ENCODE measurements around the gene EPS8L1.

The EPS8L1 gene

DNA sequence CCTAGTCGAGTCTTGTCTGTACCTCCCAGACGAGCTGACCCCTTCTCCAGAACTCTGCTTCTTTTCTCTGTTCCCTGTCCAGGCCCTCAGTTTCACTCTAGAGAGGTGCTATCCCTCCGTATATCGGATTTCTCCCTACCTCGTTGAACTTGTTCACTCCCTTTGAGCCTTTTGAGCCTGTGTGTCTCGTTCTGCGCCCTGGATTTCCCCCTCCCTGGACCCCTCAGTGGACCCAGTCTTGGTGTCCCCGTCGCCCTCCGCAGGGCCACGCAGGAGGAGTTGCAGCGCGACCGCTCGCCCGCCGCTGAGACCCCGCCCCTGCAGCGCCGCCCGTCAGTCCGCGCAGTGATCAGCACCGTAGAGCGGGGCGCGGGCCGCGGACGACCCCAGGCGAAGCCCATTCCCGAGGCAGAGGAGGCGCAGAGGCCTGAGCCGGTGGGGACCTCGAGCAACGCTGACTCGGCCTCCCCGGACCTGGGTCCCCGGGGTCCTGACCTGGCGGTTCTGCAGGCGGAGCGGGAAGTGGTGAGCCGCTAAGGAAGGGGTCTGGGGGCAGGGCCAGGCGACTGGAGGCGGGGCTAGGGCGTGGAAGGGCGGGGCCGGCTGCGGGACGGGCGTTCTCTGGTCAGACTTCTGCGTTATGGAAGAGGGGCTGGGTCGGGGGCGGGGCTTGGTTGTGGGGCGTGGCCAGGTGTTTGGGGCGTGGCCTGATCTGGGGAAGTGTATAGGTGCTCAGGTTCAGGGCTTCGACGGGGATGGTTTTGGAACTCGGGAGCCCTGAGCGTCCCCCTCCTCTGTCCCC, 5.5 kb downstream of the EPS8L1 start:
- DNase-seq: peak; percentile 68

- no peak for DNase-seq
These were observed 6.0 kb downstream of the EPS8L1 start for GRCh38 chr19:55081770-55082019.

- no peak for DNase-seq
These were observed 6.6 kb downstream of the EPS8L1 start for GRCh38 chr19:55082020-55082851.

GRCh38 chr19:55083004-55083850, 7.6 kb downstream of the EPS8L1 start:
- DNase-seq: no peak

DNA sequence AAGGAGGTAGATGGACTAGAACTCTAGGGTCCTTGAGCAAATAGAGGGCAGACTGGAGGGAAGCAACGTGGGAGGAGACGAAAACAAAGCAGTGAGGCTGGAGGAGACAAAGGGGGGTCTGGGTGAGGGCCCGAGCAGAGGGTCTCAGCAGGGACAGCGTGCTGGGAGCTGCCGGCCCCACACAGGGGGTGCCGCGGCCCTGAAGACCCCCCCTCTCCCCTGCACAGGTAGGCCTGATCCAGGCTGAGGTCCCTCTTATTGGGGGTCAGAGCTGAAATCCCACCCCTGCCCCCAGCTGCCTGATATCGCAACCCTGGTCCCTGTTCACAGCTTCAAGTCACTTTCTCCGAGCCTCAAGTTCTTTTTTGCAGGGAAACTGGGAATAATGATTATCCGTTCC, 8.7 kb downstream of the EPS8L1 start:
- DNase-seq: no peak

GRCh38 chr19:55085923-55086715, 10.4 kb downstream of the EPS8L1 start:
- no peak for DNase-seq

DNA sequence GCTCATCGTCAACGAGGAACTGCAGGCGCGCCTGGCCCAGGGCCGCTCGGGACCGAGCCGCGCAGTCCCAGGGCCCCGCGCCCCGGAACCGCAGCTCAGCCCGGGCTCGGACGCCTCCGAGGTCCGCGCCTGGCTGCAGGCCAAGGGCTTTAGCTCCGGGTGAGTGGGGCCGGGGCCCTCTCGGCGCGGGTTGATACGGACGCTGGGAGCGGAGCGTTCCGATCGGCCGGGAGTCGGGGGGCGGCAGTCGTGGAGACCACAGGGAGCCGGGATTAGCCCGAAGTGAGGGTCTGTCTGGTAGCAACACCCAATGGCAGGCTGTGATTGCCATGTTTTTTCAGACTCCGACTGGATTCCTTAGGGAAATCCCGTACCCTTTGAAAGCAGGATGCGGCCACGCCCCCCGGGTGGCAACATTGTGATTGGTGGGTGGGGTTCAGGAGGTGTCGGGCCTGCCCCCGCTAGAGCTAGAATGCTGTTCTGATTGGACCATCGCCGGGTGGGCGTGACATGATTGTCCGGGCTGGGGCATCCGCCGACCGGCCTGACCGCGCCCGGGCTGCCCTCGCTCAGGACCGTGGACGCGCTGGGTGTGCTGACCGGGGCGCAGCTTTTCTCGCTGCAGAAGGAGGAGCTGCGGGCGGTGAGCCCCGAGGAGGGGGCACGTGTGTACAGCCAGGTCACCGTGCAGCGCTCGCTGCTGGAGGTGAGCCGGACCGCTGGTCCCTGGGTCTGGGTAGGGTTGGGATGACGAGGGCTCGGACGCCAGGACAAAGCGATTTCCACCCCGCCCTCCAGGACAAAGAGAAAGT, 11.3 kb downstream of the EPS8L1 start:
- DNase-seq: peak; percentile 23

- DNase-seq: no peak
These were observed 11.9 kb downstream of the EPS8L1 start for GRCh38 chr19:55087542-55087901.

DNA sequence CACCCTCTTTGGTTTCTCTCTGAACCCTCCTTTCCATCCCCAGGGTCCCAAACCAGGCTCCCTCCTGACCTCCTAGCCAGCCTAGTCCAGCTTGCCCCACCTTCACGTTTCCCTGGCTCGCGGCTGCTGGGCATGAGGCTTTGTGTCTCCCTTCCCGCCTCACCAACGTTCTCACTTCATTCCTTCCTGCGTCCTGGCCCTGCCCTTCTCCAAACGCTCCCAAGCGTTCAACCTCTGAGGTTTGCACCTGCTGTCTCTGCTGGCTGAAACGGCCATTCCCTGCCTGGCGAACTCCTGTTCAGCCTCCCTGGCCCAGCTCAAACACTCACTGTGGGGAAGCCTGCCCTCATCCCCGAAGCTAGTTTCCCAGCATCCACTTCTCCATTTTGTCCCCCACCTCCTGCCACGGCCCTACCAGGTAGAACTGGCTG, 12.4 kb downstream of the EPS8L1 start:
- DNase-seq: no peak

- DNase-seq: peak; percentile 71
These were observed 13.1 kb downstream of the EPS8L1 start for GRCh38 chr19:55088543-55089341.

GRCh38 chr19:55089342-55089944, 13.8 kb downstream of the EPS8L1 start:
- no peak for DNase-seq

- no peak for DNase-seq
These were observed 14.9 kb downstream of the EPS8L1 start for GRCh38 chr19:55090564-55090963.

GRCh38 chr19:55091126-55091910, 15.6 kb downstream of the EPS8L1 start:
- DNase-seq: no peak

- DNase-seq: no peak
These were observed 16.3 kb downstream of the EPS8L1 start for GRCh38 chr19:55091955-55092354.

GRCh38 chr19:55092423-55093318, 17.0 kb downstream of the EPS8L1 start:
- no peak for DNase-seq

- DNase-seq: no peak
These were observed 19.0 kb downstream of the EPS8L1 start for GRCh38 chr19:55094456-55095259.

DNA sequence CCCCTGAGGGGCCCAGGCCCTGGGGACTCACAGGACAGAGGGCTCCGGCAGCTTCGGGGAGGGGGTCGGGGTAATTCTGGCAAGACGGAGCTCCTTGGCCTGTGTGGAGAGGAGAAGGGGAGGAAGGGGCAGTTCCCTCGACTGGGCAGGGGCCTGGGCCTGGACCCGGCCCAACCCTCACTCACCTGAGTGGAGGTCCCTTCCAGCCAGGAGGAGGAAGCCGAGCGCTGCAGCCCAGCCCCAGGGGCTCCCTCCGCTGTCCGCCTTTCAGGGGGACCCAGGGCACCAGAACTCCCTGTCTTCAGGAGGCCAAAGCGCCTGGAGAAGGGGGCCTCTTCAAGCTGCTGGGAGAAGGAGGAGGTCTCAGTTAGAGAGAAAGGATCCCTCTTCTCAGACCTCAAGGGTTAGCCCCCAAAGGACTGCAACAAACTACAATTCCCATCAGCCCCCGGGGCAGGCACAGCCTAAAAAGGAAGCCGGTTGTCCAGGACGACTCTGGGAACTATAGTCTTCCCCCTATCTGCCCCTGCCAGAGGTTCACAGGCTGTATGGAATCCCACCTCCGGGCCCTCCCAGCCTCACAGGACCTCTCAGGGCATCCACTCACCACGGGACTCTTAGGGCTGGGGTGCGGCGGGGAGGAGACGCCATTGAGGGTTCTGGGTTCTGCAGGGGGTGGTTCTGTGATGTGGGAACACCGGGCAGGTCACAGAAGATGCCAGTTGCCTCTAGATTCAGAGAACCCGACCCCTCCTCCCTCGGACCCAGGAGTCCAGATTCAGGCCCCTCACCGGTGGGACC, 19.8 kb downstream of the EPS8L1 start:
- DNase-seq: no peak
